Activated CD8-positive, alpha-beta memory T cell treated with anti-CD3 and anti-CD28 coated beads for 36 hours (primary cell): ENCODE results near the gene SNRPN. TPM values are rescaled to one million over a fixed set of nuclear protein-coding genes. Genes with fewer than 3 reads are reported as not detected.
"Not testable (repeated sequence)": the region's sequence is repeated elsewhere in the genome, so short reads cannot be mapped to it uniquely, and the experiment has no call there.

Experiments
- CTCF ChIA-PET: fragments of 350-600 bp; sonication (Branson Sonifier 250); formaldehyde crosslinking; loops from one replicate; lab custom pipeline; 2021; ENCODE audit warnings: antibody characterized with exemption; lab: Charles Lee
- POLR2A ChIA-PET: fragments of 350-600 bp; sonication (Branson Sonifier 250); formaldehyde crosslinking; loops from one replicate; lab custom pipeline; 2021; ENCODE audit warnings: antibody characterized with exemption; lab: Charles Lee
- total RNA-seq, 2 experiments: library from RNA; stranded (reverse); gene quantifications; one replicate each; pipeline ENCODE4 v1.2.3, GENCODE V29; 2021

Gene SNRPN
- total RNA-seq, result 10 to 100 TPM; 43.6 to 45.4 TPM

GRCh38 chr15:24954783-24955530, at the start of gene SNRPN, which contains the start of gene SNURF:
Gene SNRPN, plus strand, starts transcription at chr15:24954987. Its CDS starts 19,467 bp downstream, at chr15:24974454.
Gene SNURF, plus strand, starts transcription at chr15:24954987. Its CDS starts 62 bp downstream, at chr15:24955049.
- ChIA-PET POLR2A (no interaction called here), CTCF (no interaction called here)

GRCh38 chr15:24916305-24917009, 38.3 kb upstream of the SNRPN start:
- ChIA-PET POLR2A (no interaction called here), CTCF (no interaction called here)

- ChIA-PET CTCF (no interaction called here), POLR2A (no interaction called here)
These were observed 37.4 kb upstream of the SNRPN start for GRCh38 chr15:24917431-24917830.

GRCh38 chr15:24919446-24919845, 35.3 kb upstream of the SNRPN start:
- CTCF ChIA-PET, result no interaction called here
- POLR2A ChIA-PET, result no interaction called here

GRCh38 chr15:24922781-24923180, 32.0 kb upstream of the SNRPN start:
- POLR2A ChIA-PET, CTCF ChIA-PET: not testable (repeated sequence)

- POLR2A ChIA-PET, result no interaction called here
- CTCF ChIA-PET, result no interaction called here
These were observed 30.6 kb upstream of the SNRPN start for GRCh38 chr15:24924153-24924552.

GRCh38 chr15:24924621-24925020, 30.2 kb upstream of the SNRPN start:
- ChIA-PET CTCF (no interaction called here), POLR2A (no interaction called here)

- CTCF ChIA-PET, POLR2A ChIA-PET: not testable (repeated sequence)
These were observed 22.7 kb upstream of the SNRPN start for GRCh38 chr15:24931874-24932732.

GRCh38 chr15:24933716-24934115, 21.1 kb upstream of the SNRPN start:
- POLR2A ChIA-PET, result no interaction called here
- CTCF ChIA-PET, result no interaction called here

GRCh38 chr15:24938224-24938623, 16.6 kb upstream of the SNRPN start:
- POLR2A ChIA-PET, CTCF ChIA-PET: not testable (repeated sequence)

- CTCF ChIA-PET, result no interaction called here
- POLR2A ChIA-PET, result no interaction called here
These were observed 14.6 kb upstream of the SNRPN start for GRCh38 chr15:24940236-24940635.

- POLR2A ChIA-PET, result no interaction called here
- CTCF ChIA-PET, result no interaction called here
These were observed 11.4 kb upstream of the SNRPN start for GRCh38 chr15:24943361-24943760.

GRCh38 chr15:24944954-24945353, 9.8 kb upstream of the SNRPN start:
- ChIA-PET POLR2A (no interaction called here), CTCF (no interaction called here)

GRCh38 chr15:24945711-24946110, 9.1 kb upstream of the SNRPN start:
- POLR2A ChIA-PET, result no interaction called here
- CTCF ChIA-PET, result no interaction called here

- POLR2A ChIA-PET, result no interaction called here
- CTCF ChIA-PET, result no interaction called here
These were observed 6.3 kb upstream of the SNRPN start for GRCh38 chr15:24948495-24948894.

GRCh38 chr15:24955531-24955921, 739 bp downstream of the SNRPN start:
- ChIA-PET CTCF (no interaction called here), POLR2A (interaction anchor here (0.6 kb wide), 1 partner anchor 1421 kb away, joined by 3 read pairs; no protein-coding TSS in a partner anchor)

- CTCF ChIA-PET, result no interaction called here
- POLR2A ChIA-PET, result interaction anchor here (0.6 kb wide), 1 partner anchor 1420 kb away, joined by 3 read pairs; no protein-coding TSS in a partner anchor
These were observed 1.5 kb downstream of the SNRPN start for GRCh38 chr15:24956111-24956838.

- POLR2A ChIA-PET, result interaction anchor here (0.6 kb wide), 1 partner anchor 52 kb away, joined by 6 read pairs; no protein-coding TSS in a partner anchor
- CTCF ChIA-PET, result interaction anchor here (0.6 kb wide), 1 partner anchor 366 kb away, joined by 3 read pairs; no protein-coding TSS in a partner anchor
These were observed 2.9 kb downstream of the SNRPN start for GRCh38 chr15:24957691-24958090.

- POLR2A ChIA-PET, result no interaction called here
- CTCF ChIA-PET, result no interaction called here
These were observed 7.2 kb downstream of the SNRPN start for GRCh38 chr15:24961967-24962366.
